Measurements from ENCODE around the gene ZNG1A. TPM values are rescaled to one million over a fixed set of nuclear protein-coding genes. Genes with fewer than 3 reads are reported as not detected.
A peak's percentile ranks its signal among the peaks of the same experiment; 100 is the strongest.
"Not testable (repeated sequence)": the region's sequence is repeated elsewhere in the genome, so short reads cannot be mapped to it uniquely, and the experiment has no call there.

ZNG1A gene
- polyA plus RNA-seq, 6 donors from 2014 or later: 16.4 to 60.3 (median 26.9) TPM

- DNase-seq; H3K4me3 Mint-ChIP-seq; ATAC-seq (ENCODE audit: low read depth in 2 of 2); H3K9me3 Mint-ChIP-seq; H3K27ac Mint-ChIP-seq; H3K36me3 Mint-ChIP-seq; H3K4me1 Mint-ChIP-seq: not testable (repeated sequence)
- peaks cover 0 to 20% (median 13%) of the 10 kb centered on the region in 3 donors for H3K27me3 Mint-ChIP-seq
Measured at GRCh38 chr9:78333-78732, 100.5 kb downstream of the ZNG1A start.

DNA sequence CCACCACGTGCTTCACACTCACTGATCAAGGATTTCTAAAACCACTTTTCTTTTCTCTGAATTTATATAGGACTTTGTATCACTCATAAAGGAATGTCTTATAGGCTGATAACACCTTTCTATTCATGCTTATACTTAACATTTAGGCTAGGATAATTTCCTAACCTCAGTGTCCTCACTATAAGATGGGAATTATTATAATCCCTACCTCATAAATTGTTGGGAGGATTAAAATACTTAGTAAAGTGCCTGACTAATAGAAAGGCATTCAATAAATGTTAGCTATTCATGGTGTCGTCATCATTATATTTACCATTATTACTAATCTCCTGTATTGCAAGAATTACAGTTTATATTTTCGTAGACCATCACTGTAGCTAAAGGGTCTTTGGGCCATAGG, 102.5 kb downstream of the ZNG1A start:
- not testable (repeated sequence) for DNase-seq; H3K36me3 Mint-ChIP-seq; H3K4me1 Mint-ChIP-seq; H3K27ac Mint-ChIP-seq; H3K4me3 Mint-ChIP-seq; H3K9me3 Mint-ChIP-seq; ATAC-seq (ENCODE audit: low read depth in 2 of 2)
- H3K27me3 Mint-ChIP-seq: peaks cover 8 to 20% (median 9%) of the 10 kb centered on the region in 3 donors

GRCh38 chr9:73900-74525, 104.8 kb downstream of the ZNG1A start:
- not testable (repeated sequence) for ATAC-seq (ENCODE audit: low read depth in 2 of 2); H3K4me1 Mint-ChIP-seq; H3K9me3 Mint-ChIP-seq; H3K36me3 Mint-ChIP-seq; DNase-seq
- H3K27me3 Mint-ChIP-seq: peaks cover 5 to 17% (median 8%) of the 10 kb centered on the region in 3 donors
- H3K4me3 Mint-ChIP-seq: peak overlapping the region in 6 of 8 donors; percentile 43 to 81 (median 62)
- peak overlapping the region in 1 of 6 donors; percentile 47 for H3K27ac Mint-ChIP-seq

GRCh38 chr9:73076-73899, 105.6 kb downstream of the ZNG1A start:
- ATAC-seq (ENCODE audit: low read depth in 2 of 2) (peak; percentile 30 to 44), DNase-seq (peak; percentile 1)
- not testable (repeated sequence) for H3K27ac Mint-ChIP-seq, H3K4me1 Mint-ChIP-seq, H3K36me3 Mint-ChIP-seq, H3K9me3 Mint-ChIP-seq
- H3K27me3 Mint-ChIP-seq: peaks cover 5 to 17% (median 8%) of the 10 kb centered on the region in 3 donors
- H3K4me3 Mint-ChIP-seq: peak overlapping the region in 6 of 8 donors; percentile 12 to 72 (median 59)

Other genes starting within 250 kb of the ZNG1A start
- 1 to 10 TPM in 4 of 6 donors, under 1 TPM in 2; 0.66 to 2.9 (median 1.5) TPM for gene WASHC1, start 149.6 kb downstream of the ZNG1A start, polyA plus RNA-seq (ENCODE audit: low read depth in 6 of 6)
- gene FOXD4, start 60.6 kb downstream of the ZNG1A start, polyA plus RNA-seq (ENCODE audit: low read depth in 6 of 6): not detected
- gene DOCK8, start 35.8 kb upstream of the ZNG1A start, polyA plus RNA-seq (ENCODE audit: low read depth in 6 of 6): 100 to 1,000 TPM in 1 of 6 donors, 10 to 100 TPM in 5; 15.3 to 109 (median 76.5) TPM